ENCODE data around the gene CENPV.
"Not testable (repeated sequence)": the region's sequence is repeated elsewhere in the genome, so short reads cannot be mapped to it uniquely, and the experiment has no call there.

The CENPV gene

DNA sequence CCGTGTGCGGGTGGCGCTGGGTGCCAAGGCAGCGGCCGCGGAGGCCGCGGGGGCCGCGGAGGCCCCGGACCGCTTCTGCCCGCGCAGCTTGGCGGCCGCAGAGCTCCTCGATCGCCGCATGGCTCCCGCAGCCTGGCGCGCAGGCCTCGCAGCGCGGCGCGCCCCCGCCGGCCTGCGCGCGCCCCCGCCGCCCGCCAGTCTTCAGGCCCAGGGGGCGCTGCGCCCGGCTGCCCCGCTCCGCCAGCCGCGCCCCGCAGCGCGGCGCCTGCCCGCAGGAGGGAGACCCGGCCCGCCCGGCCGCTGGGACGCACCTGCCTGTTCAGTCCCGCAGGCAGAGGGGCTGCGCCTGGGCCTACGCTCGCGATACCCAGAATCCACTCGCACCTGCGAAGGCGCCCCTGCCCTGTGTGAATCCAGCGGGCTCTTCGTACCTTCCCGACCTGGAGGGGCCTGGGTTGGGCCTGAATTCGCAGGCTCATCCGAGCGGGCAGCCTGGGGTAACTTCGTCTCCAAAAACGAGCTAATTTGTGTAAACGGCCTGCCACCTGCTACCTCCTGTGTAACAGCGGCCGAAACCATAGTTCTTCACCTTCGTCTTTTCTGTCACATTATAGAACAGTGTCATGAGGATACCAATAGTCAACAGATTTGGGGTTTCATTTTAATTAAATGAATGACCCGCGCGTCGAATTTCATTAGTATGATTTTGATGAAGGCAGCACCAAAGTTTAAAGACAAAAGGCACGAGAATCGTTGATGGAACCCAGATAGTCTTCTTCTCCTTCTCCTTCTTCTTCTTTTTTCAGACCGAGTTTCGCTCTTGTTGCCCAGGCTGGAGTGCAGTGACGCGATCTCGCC, at the start of gene CENPV:
Gene CENPV, minus strand, starts transcription at position 153 of the 858 bp plus-strand sequence. Its CDS starts 33 bp downstream, at position 120.
- no peak for FAIRE-seq

- FAIRE-seq = no peak
These were observed 45.3 kb upstream of the CENPV start for GRCh38 chr17:16398270-16399267.

- not testable (repeated sequence) for FAIRE-seq
These were observed 43.4 kb upstream of the CENPV start for GRCh38 chr17:16396693-16397092.

- not testable (repeated sequence) for FAIRE-seq
These were observed 42.6 kb upstream of the CENPV start for GRCh38 chr17:16395887-16396286.

DNA sequence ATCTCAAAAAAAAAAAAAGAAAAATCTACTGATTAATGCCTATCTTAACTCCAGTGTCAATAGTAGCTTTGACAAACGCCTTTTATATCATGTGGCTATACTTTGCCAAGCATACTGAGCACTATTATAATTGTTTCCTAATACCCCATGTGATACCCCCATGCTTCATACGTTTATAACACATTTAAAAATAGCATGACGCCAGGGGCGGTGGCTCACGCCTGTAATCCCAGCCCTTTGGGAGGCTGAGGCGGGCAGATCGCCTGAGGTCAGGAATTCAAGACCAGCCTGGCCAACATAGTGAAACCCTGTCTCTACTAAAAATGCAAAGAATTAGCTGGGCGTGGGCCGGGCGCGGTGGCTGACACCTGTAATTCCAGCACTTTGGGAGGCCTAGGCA, 39.2 kb upstream of the CENPV start:
- FAIRE-seq = not testable (repeated sequence)

GRCh38 chr17:16391451-16391850, 38.2 kb upstream of the CENPV start:
- FAIRE-seq = no peak

- FAIRE-seq = not testable (repeated sequence)
These were observed 32.8 kb upstream of the CENPV start for GRCh38 chr17:16386126-16386507.

- no peak for FAIRE-seq
These were observed 31.3 kb upstream of the CENPV start for GRCh38 chr17:16384557-16384956.

DNA sequence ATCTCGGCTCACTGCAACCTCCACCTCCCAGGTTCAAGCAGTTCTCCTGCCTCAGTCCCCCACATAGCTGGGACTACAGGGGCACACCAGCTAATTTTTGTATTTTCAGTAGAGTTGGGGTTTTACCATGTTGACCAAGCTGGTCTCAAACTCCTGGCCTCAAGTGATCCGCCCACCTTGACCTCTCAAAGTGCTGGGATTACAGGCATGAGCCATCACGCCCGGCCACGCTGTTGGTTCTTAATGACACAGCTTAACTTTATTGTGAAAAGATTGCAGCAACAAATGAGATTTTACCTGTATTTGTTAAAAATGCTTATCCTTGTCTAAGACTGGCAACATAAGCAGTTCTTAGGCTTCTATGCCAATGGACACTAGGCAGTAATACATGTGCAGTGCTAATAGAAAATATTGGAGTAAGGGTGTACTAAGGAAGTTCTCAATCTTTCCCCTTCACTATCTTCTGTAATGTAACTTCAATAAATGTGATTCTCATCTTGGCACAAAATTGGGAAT, 30.6 kb upstream of the CENPV start:
- FAIRE-seq = no peak

DNA sequence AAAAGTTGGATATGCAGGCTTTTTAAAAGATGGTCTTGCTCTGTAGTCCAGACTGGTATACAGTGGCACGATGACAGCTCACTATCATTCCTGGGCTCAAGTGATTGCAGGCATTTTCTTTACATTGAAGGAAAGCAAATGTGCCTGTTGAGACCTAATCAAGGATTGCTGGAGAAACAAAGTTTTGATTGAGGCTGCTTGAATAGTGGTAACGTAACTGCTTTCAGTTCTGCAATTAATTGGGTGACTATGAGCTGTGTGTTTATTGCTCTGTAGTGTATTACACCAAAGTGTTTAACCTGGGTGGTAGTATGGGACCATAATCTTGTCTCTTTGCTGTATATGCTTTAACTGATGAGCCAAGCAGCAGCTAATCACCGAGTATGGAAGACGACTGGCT, 29.9 kb upstream of the CENPV start:
- FAIRE-seq = no peak

DNA sequence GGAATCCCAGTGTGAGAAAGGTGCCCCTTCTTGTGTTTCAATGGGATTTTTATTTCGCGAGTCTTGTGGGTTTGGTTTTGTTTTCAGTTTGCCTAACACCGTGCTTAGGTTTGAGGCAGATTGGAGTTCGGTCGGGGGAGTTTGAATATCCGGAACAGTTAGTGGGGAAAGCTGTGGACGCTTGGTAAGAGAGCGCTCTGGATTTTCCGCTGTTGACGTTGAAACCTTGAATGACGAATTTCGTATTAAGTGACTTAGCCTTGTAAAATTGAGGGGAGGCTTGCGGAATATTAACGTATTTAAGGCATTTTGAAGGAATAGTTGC, 28.2 kb upstream of the CENPV start:
- no peak for FAIRE-seq

DNA sequence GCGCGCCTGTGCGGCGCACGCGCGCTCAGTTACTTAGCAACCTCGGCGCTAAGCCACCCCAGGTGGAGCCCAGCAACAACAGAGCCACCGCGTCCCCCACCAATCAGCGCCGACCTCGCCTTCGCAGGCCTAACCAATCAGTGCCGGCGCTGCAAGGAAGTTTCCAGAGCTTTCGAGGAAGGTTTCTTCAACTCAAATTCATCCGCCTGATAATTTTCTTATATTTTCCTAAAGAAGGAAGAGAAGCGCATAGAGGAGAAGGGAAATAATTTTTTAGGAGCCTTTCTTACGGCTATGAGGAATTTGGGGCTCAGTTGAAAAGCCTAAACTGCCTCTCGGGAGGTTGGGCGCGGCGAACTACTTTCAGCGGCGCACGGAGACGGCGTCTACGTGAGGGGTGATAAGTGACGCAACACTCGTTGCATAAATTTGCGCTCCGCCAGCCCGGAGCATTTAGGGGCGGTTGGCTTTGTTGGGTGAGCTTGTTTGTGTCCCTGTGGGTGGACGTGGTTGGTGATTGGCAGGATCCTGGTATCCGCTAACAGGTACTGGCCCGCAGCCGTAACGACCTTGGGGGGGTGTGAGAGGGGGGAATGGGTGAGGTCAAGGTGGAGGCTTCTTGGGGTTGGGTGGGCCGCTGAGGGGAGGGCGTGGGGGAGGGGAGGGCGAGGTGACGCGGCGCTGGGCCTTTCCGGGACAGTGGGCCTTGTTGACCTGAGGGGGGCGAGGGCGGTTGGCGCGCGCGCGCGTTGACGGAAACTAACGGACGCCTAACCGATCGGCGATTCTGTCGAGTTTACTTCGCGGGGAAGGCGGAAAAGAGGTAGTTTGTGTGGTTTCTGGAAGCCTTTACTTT, 27.6 kb upstream of the CENPV start, which contains the start of gene UBB:
Gene UBB, plus strand, starts transcription at position 452 of the 856 bp plus-strand sequence. CDS start 817 bp downstream, outside the sequence.
- no peak for FAIRE-seq

- no peak for FAIRE-seq
These were observed 26.4 kb upstream of the CENPV start for GRCh38 chr17:16379654-16380053.

DNA sequence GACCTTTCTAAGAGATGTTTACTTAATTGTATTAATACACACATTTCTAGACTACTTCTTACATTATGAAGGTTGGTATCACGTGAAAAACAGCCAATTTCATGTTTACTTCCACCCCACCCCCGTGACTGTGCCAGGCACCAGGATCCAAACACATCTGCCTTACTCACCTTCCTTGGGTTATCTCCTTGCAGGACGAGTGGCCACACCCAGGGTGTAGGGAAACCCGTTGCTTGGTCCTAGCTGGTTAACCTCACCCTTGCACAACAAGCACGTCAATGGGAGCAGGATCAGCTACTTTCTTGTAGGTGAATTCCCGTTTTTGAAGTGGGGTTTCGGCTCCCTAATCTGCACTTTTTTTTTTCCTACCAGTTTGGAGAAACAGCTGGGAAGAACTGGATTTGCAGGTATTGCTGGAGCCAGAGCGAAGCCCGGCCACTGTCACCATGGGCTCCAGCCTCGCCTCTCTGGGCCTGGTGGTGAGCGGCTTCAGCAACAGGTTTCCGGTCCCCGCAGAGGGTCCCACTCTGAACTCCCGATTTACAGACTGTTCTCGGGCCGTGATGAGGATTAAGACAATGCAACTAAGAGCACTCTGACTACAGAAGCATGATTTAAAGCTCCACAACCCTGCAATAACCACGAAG, 25.5 kb upstream of the CENPV start:
- FAIRE-seq = no peak

DNA sequence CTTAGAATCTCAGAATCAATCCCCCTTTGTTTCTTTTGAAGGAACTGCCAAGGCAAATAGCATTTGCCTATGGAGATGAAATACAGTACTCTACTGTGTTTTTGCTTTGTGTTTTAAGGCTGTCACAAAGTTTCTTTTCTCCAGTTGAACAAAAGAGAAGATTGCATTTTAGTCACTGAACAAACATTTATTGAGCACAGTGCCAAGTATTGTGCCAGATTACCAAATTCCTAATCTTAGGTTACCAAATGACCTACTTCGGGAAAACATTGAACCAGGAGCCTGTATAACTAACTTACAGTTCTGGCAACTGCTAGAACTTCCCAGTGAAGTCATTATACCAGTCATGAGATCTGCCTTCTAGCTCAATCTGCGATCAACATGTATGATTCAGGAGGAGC, 24.7 kb upstream of the CENPV start:
- FAIRE-seq = no peak

GRCh38 chr17:16374146-16374938, 21.1 kb upstream of the CENPV start:
- FAIRE-seq = peak; percentile 96

- no peak for FAIRE-seq
These were observed 18.5 kb upstream of the CENPV start for GRCh38 chr17:16371742-16372141.

GRCh38 chr17:16364625-16365024, 11.4 kb upstream of the CENPV start:
- no peak for FAIRE-seq

DNA sequence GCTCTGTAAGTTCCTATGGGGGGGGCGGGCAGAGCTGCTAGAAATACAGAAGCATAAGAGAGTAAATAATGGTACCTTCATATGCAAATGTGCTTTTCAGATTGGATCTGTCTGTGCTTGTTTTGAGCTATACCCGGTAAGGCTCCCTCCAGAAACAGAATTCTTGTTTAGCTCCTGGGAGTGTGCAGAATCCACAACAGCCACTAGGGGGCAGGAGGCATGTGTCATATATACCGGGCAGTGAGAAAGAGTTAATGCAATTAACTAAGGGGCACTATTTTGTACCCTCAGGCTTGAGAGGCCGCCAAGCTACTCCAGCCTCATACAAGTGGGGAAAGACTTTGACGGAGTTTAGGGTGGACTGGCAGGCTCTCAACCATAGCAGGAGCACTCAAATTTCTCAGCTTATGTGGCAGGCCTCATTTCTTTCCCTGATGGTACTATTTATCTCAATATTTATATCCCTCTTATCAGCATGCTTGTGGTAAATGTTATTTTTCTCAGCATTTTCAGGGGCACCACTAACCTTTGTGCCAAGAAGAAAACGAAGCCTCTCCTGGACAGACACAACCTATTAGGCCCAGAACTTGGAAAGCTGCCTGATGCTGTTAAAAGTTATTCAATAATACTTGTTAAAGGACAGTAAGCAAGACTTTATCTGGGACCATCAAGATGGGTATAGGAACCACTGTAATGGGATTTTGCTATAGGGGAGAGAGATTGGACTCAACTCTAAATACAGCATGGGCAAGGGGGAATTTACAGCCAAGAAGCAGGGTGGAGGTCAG, 10.7 kb upstream of the CENPV start:
- FAIRE-seq = no peak

- FAIRE-seq = no peak
These were observed 8.6 kb upstream of the CENPV start for GRCh38 chr17:16361874-16362273.
